LNCaP clone FGC (cell line): ENCODE measurements around the gene RARB.

ENCODE experiments used
- DNase-seq: peaks from one replicate; pipeline ENCODE4 v3.0.0-alpha.2; 2011; ENCODE audit warnings: low read depth
- H3K4me3 ChIP-seq: 2 replicates; pipeline ENCODE4 v1.5.1; 2011; ENCODE audit warnings: mild to moderate bottlenecking, low read depth, low read length, control low read depth
- TF ChIP-seq, protein P1 (sequence below): IDR thresholded peaks from 2 replicates; pipeline ENCODE4 v1.5.1; 2012; ENCODE audit warnings: mild to moderate bottlenecking; ENCODE audit not compliant: control insufficient read depth, insufficient read depth; ENCODE audit errors: extremely low read depth

RARB gene

DNA sequence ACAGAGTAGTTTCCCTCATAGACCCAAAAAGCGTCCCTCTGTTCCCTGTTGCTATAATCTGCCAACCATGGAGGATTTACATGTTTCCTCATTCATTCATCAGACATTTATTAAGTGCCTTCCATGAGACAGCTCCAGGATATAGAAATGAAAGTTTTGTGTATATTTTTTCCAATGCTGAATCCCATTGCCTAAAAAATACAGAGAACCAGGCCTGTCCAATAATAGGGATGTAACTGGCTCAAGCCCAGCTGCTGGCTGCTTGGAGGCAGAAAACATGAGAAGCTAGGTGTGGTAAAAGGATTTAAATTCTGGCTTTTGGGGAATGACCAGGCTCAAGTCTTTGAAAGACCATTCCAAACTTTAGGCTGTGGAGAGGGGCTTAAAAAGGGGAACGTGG lies 41.5 kb downstream of the RARB start:
- no peak overlapping the region for H3K4me3 ChIP-seq
- TF ChIP-seq, protein P1, sequence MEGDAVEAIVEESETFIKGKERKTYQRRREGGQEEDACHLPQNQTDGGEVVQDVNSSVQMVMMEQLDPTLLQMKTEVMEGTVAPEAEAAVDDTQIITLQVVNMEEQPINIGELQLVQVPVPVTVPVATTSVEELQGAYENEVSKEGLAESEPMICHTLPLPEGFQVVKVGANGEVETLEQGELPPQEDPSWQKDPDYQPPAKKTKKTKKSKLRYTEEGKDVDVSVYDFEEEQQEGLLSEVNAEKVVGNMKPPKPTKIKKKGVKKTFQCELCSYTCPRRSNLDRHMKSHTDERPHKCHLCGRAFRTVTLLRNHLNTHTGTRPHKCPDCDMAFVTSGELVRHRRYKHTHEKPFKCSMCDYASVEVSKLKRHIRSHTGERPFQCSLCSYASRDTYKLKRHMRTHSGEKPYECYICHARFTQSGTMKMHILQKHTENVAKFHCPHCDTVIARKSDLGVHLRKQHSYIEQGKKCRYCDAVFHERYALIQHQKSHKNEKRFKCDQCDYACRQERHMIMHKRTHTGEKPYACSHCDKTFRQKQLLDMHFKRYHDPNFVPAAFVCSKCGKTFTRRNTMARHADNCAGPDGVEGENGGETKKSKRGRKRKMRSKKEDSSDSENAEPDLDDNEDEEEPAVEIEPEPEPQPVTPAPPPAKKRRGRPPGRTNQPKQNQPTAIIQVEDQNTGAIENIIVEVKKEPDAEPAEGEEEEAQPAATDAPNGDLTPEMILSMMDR = no peak
- DNase-seq = no peak

DNA sequence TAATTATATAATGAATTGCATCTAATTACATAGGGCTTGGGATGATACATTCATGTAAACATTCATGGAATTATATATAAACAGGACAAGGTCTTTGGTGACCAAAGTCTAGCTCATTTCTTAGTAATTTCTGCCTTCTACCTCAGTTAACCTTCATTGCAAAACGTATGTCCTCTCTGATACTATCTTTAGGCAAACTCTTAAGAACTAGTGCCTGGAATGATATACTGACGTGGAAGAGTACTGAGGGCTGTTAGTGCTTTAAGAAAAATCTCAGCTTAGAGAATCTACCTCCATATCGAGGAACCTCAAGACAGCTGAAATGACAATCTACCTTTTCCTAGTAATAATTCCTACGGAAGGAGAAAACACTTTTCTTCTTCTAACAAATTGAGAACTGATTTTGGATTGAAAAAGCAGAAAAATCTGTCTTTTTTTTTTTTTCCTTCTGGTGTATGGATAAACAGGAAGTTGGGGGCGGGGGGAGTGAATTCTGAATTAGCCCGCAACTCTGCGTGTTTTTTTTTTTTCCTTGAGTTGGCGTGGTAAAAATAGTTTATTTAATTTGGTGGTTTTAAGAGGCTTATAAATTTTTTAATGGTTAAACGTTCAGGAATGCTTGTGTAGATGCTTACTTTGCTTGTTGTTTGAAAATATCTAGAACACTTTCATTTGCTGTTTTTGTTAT lies 43.2 kb downstream of the RARB start:
- DNase-seq = peak; percentile 64
- TF ChIP-seq, protein P1 = no peak
- H3K4me3 ChIP-seq = peak overlapping the region; percentile 24

DNA sequence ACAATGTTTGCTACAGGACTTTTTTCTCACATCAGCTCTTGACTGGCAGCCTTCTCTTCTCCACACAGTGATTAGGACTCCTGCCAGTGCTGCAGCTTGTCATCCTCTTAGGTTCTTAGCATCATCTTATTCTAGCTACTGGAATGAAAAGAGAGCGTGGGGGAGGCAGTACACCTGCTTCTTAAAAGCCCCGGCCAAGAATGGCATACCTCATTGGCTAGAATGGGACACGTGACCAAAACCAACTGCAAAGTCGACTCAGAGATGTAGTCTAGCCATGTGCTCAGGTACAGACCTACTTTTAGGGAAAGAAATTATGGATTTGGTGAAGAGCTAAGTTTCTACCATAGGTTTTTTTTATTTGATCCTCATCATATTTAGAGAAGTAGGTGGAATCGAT lies 44.1 kb downstream of the RARB start:
- TF ChIP-seq, protein P1 = no peak
- no peak for DNase-seq
- no peak overlapping the region for H3K4me3 ChIP-seq

DNA sequence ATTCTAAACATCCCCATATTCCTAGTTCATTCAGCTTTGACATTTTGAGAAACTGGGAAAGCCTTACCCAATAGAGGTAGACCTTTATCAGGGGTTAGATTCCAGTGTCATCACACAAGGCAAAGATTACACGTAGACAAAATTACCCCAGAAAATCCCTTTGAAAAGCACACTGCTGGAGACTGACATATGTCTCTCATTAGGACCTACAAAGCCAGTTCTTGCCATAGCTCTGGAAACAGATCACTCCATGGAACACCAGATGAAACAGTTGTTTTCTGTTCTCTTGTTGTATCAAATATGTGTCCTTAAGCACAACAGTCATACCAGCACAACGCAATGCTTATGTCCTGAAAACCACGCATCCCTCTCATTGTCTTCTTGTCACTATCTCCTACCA lies 44.7 kb downstream of the RARB start:
- H3K4me3 ChIP-seq = no peak overlapping the region
- DNase-seq = no peak
- TF ChIP-seq, protein P1 = no peak

DNA sequence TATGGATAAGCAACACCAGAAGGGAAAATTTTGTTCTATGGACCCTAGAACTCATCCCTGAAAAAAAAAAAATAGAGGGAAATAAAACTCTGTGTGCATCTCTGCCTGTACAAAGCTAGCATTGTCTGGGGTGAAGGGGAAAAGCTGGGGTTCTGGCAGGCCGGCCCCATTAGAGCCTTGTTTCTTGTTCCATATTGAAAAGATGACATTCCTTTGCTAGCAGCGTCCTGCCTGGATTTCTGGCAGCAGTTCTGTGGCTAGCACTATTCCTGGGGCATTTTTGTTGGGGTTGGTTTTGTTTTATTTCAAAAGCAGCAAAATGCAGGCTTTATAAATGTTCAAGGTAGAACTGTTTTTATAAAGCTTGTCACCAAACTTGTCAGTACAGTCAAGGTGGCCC lies 45.2 kb downstream of the RARB start:
- DNase-seq = no peak
- TF ChIP-seq, protein P1 = no peak
- no peak overlapping the region for H3K4me3 ChIP-seq

DNA sequence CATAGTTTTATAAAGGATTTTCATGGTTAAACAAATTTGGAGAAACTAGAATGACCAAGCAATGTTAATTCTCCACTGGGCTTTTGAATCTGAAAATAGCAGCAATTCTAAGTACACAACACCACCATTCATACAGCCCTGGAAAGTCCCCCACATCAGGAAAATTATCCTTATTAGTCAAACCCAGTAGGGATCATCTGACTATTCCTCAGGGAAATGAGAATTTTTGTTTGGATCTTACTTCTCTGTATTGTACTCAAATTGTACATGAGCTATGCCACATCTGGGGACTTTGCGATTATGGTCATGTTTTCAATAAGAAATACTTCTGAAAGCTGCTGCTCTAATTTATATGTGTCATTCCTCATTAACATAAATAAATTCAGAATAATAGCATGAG lies 46.0 kb downstream of the RARB start:
- TF ChIP-seq, protein P1 = no peak
- no peak for DNase-seq

DNA sequence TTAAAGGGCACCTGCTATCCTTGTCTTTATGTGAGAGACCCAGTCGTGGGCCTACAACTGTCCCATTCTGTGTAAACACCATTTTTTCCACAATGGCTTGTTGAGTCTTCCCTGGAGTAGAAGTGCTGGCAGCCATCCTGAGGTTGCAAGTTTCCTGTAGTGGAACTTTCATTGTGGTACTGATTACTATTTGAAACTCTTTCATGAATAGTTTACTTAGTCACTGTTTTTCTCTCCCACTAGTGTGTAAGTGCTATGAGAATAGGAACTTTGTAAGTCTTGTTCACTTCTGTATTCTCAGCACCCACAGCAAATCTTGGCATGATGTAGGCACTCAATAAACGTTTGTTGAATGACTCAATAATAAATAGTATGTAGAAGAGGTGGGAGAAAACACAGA lies 48.6 kb downstream of the RARB start:
- TF ChIP-seq, protein P1 = no peak
- H3K4me3 ChIP-seq = no peak overlapping the region
- no peak for DNase-seq

More for the DNA sequence above, 46.0 kb downstream of the RARB start:
- no peak overlapping the region for H3K4me3 ChIP-seq
